Hematopoietic multipotent progenitor cell treated with erythropoietin and hydrocortisone succinate and interleukin-3 and kit ligand, for 6 days (in vitro differentiated cells): ENCODE measurements around the gene MED1.

Experiments used
- DNase-seq: peaks from one replicate; pipeline ENCODE4 v3.0.0-alpha.2; 2015

MED1 gene

DNA sequence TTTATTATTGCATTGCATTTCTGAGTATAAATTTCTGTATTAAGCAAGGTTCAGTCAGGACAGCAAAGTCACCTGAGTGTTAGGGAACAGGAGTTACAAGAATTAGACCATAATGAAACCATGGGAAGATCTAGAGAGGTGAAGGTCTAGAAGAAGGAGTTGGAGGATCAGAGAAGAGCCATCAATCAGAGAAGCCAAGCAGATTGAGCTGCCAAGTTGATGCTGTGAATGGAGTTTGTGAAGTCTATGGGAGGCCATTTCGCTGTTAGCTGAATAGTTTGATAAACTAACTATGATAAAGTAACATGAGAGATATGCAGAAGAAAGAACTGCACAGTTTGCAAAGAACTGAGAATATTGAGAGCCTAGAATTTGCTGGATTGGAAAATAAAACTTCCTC is 90.0 kb downstream of the MED1 start:
- DNase-seq, result no peak

DNA sequence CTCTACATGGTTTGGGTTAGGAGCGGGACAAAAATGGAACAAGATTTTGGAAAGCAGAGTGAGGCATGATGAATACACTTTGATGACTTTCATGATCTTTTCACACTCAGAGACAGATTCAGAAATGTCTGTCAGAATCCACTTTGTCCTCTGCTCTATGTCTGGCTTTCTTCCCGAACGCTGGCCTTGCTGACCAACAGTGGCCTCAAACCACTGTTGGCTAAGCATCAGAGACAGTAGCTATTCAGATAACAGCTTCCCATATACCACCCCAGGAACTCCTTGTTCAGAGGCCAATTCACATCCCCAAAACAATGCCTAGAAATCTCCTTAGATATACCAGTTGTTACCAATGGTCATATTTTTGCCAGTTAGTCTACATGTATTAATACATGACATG is 90.5 kb downstream of the MED1 start:
- no peak for DNase-seq

DNA sequence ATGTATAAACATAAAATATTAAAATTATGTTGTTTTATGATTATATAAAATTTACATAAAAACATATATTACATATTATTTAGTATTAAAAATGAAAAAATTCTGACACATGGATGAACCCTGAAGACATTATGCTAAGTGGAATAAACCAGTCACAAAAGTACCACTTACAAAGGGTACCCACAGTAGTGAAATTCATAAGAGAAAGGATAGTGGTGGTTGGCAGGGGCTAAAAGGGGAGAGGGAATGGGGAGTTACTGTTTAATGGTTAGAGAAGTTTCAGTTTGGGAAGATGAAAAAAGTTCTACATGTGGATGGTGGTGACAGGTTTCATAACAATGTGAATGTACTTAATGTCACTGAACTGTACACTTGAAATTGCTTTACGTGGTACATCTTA is 91.1 kb downstream of the MED1 start:
- DNase-seq, result no peak

DNA sequence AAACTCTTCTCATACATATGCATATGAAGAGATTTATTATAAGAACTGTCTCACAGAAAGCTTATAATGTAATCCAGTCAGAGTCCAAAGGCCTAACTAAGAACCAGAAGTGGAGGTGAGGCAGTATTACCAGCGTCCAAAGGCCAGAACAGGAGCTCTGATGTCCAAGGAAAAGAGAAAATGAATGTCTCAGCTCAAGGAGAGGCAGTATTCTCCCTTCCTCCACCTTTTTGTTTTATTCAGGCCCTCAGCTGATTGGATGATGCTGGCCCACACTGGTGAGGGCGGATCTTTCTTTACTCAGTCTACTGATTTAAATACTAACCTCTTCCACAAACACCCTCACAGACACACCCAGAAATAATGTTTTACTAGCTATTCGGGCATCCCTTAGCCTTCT is 93.1 kb downstream of the MED1 start:
- no peak for DNase-seq

DNA sequence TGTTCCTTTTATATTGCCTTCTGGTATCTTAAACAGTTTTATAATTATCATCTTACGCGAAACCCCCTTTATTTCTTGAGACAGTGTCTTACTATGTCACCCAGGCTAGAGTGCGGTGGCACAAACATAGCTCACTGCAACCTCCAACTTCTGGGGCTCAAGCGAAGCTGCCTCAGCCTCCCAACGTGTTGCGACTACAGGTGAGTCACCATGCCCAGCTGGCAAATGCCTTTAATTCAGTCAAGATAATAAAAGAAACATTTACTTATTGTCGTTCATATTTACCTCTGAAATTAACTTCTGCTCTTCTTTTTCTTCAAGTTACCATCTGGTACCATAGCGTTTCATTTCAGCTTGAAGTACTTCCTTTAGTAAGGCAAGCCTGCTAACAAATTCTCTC is 93.6 kb downstream of the MED1 start:
- no peak for DNase-seq
